Endometrial microvascular endothelial cells (primary cell): ENCODE measurements around the gene CLEC4M. TPM values are rescaled to one million over a fixed set of nuclear protein-coding genes. Genes with fewer than 3 reads are reported as not detected.
"Not testable (repeated sequence)": the region's sequence is repeated elsewhere in the genome, so short reads cannot be mapped to it uniquely, and the experiment has no call there.

Experiments
- in situ Hi-C: cut with HindIII; loops from 2 replicates; pipeline ENCODE4 v1.10.0; 2017; ENCODE audit warnings: low sequenced_read_pairs, low pct_unique_long_range_greater_than_20kb; ENCODE audit errors: inconsistent ontology term
- total RNA-seq: library from RNA; depleted of rRNA; stranded (reverse); fragments of >200 nt; gene quantifications from one replicate; pipeline ENCODE4 v1.2.3, GENCODE V29; 2015; ENCODE audit errors: inconsistent ontology term

Gene CLEC4M
- total RNA-seq, 1 donor from 2014 or later = not detected

DNA sequence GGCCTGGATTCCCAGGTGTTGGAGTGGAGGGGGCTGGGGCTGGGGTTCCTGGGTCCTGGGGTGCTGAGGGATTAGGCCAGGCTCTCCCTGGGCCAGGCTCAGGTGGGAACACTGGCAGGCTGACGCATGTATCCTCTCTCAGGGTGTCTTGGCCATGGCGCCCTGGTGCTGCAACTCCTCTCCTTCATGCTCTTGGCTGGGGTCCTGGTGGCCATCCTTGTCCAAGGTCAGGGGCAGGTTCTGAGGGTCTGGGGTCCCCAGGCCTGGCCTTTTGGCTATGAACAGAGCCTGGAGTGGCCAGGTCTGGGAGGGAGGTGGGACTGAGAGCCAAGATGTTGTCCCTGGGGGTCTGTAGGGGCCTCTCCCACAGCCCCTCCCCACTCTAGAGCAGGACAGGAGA is 2.0 kb downstream of the CLEC4M start:
- in situ Hi-C loops = not testable (repeated sequence)

DNA sequence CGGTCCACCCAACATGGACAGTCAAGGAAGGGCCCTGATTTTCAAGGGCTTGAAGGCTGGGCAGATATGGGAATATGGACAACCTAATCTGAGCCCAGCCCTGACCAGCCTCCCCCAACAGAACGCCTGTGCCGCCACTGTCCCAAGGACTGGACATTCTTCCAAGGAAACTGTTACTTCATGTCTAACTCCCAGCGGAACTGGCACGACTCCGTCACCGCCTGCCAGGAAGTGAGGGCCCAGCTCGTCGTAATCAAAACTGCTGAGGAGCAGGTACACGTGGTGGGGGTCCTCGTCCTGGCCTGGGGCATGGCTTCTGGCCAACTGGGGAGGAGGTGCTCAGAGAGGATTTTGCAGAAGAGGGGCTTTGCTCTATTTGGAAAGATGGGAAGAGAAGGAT is 3.5 kb downstream of the CLEC4M start:
- in situ Hi-C loops = no loop called here

DNA sequence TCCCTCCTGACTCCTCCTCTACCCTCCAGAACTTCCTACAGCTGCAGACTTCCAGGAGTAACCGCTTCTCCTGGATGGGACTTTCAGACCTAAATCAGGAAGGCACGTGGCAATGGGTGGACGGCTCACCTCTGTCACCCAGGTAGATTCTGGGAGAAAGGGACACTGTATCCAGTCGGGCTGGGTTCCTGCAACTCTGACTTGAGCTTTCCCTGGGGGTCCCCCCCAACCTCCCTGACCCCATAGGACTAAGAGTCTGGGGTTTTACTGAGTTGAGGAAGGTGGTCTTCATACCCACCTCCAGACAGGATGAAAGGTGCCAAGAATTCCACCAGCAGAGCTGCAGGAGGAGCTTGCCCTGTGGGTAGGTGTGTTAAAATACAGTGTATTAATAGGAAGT is 4.4 kb downstream of the CLEC4M start:
- in situ Hi-C loops = no loop called here

DNA sequence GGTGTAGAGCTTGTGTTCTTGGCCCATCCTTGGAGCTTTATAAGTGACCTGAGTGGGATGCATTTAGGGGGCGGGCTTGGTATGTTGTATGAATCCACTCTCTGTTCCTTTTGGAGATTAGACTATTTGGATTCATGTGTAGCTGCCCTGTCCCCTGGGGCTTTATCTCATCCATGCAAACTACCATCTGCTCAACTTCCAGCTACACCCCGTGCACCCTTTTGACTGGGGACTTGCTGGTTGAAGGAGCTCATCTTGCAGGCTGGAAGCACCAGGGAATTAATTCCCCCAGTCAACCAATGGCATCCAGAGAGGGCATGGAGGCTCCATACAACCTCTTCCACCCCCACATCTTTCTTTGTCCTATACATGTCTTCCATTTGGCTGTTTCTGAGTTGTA is 6.1 kb downstream of the CLEC4M start:
- in situ Hi-C loops = no loop called here

DNA sequence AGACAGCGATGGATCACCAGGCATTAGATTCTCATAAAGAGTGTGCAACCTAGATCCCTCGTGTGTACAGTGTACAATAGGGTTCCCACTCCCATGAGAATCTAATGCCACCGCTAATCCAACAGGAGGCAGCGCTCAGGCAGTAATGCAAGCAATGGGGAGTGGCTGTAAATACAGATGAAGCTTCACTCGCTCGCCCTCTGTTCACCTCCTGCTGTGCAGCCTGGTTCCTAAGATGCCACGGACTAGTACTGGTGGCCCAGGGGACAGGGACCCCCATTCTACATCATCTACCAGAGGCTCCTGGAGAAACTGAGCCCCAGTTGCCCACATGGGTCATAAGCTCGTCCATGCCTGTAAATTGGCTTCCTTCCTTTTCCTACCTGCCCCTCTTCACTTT is 8.0 kb downstream of the CLEC4M start:
- in situ Hi-C loops = no loop called here

DNA sequence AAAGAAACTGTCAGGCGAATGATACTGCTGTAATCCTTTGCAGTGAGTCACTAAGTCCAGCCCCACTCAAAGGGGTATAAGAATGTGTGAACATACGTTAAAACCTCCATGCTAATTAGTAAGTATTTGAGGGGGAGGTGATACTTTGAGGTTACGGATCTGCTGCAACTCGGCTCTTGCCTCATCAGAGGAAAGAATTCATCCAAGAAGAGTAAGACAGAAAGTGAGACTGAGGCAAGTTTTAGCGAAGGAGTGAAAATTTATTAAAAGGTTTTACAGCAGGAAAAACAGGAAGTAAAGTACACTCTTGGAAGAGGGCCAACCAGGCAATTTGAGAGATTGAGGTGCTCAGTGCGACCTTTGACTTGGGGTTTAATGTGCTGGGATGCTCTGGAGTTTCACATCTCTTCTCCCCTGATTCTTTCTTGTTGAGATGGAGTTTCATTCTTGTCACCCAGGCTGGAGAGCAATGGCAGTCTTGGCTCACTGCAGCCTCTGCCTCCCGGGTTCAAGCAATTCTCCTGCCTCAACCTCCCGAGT is 9.8 kb downstream of the CLEC4M start:
- in situ Hi-C loops = no loop called here

DNA sequence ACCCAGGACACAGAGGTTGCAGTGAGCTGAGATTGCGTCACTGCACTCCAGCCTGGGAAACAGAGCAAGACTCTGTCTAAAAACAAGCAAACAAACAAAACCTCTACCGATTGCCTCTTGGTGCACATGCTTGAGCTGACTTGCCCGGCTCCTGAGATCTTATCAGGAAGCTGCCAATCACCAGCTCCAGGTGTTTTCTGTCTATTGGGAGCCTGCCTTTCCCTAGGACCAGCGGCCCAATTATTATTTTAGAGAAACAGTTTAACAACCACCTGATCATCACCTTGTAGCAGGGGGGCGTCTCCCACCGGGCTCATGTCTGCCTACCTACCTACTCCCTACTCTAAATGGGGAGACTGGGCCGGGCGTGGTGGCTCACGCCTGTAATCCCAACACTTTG is 10.8 kb downstream of the CLEC4M start:
- in situ Hi-C loops = no loop called here

DNA sequence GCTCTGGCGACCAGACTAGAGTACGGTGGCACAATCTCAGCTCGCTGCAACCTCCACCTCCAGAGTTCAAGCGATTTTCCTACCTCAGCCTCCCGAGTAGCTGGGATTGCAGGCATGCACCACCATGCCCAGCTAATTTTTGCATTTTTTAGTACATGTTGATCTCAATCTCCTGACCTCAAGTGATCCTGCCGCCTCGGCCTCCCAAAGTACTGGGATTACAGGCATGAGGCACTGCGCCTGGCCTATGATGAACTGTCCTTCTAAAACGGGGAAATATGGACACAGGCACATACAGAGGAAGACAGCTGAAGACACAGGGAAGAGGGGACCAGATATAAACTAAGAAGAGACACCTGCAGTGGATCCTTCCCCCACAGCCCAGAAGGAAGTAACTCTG is 12.7 kb downstream of the CLEC4M start:
- in situ Hi-C loops = no loop called here

DNA sequence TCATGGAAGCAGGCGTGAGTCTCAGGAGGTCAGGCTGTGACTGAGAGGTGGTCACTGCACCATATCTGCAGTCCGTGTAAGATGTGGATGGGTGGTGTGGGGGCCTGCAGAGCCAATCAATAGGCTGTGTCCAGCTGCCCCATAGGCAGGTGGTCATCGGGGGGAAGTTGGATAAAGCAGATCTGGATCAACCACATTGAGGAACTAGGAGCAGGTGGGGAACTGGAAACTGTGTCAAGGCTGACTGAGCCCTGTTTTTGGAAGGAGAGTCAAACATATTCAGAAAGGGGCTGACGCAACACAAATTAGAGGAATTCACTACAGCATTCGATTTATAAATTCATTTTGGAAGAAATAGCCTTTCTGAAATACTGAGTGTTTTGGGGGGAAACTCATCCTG is 15.0 kb downstream of the CLEC4M start:
- in situ Hi-C loops = no loop called here

DNA sequence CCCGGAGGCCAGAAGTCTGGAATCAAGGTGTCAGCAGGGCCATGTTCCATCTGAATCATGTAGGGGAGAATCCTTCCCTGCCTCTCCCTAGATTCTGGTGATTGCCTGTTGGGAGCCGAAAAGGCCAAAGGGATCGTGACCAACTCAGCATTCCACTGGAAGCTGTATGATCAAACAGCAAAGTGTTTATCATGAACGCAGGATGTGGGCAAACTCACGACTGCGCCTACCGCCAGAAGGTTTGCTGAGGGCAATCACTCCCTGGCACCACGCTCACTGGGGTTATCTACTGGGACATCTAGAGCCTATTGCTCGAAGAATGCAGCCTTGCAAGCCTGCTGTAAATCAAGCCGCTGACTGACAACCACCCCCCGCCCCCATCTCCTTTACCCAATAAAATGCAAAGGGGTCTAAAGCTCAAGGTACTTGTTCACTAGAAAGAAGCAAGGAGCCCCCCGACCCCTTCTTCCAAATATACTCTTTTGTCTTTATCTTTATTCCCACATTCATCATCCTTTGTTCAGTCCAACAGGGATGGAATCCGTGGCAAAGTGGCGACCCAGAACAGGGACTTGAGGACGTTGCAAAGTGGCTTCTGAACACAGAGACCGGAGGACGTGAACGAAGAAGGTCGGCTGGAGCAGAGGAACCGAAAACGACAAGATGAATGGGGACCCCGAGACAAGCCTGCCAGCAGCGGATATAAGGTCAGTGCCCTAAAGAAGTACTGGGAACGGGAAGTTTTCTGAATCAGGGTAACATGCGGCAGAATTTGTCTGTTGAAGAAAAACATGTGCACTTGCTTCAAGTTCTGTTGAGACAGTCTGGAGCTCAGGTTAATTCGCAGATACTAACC is 16.8 kb downstream of the CLEC4M start:
- in situ Hi-C loops = no loop called here

DNA sequence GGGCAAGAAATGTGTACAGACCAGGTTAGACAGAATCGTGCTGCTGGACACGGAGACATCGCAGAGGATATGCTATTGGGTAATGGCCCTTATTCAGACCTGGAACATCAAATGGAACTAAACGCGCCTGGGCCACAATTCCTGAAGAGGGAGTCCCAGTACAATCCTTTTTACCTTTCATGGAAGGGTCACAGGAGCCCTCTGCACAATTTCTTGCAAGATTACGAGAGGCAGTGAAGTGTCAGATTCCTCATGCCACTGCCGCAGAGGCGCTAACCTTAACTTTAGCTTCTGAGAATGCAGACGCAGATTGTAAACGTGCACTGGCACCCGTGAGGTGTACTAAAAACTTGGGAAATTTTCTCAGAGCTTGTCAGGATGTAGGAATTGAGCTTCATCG is 18.1 kb downstream of the CLEC4M start:
- in situ Hi-C loops = no loop called here

DNA sequence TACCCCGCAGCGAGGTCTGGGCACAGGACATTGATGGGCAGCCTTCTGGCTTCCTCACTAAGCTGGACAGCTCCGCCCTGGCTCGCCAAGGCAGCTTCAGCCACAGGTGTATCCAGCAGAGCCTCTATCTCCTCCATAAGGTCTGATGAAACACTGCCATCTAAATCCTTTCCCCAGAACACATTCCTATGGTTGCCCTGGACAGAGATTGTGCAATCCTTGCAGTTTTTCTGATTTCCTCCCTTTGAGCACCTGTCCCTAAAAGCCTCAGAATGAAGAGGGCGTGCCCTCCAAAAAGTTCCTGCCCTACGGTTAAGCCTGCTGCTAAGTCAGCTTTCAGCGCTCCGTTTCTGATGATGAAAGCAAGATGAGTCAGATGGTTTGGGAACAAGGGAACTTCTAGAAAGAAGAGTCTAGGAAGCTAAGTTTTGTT is 21.0 kb downstream of the CLEC4M start:
- in situ Hi-C loops = no loop called here

DNA sequence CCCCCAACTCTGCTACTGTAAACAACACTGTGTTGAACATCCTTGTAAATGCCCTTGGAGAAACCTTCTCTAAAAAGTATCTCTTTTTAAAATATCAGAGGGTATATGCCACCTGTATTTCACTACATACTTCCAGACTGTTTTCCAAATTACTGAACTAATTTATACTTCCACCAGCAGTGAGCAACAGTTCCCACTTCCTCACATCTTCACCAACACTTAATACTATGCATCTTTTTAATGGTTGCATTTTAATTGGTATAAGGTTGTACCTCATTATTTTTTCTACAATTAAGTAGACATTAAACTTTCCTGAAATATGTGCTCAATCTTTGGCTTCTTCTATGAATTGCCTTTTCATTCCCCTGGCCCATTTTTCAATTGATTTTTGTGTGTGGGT is 21.8 kb downstream of the CLEC4M start:
- in situ Hi-C loops = no loop called here

DNA sequence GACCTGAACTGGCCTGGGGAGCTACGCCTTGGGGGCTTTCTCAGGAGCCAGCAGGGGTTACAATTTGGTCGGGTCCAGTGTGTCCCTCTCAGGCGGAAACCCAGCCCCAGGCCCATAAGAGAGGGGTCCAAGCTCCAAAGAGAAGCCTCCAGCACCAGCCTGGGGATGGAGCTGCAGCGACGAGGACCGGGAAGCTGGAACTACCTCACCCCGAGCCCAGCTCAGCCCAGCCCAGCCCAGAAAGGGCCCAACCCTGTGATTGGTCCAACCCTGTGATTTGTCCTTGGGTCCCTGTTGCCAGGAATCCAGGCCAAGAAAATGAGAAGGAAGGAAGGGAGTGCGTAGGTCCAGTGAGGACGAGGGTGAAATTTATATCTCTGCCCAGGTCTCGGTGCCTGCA is 24.1 kb downstream of the CLEC4M start:
- in situ Hi-C loops = no loop called here

DNA sequence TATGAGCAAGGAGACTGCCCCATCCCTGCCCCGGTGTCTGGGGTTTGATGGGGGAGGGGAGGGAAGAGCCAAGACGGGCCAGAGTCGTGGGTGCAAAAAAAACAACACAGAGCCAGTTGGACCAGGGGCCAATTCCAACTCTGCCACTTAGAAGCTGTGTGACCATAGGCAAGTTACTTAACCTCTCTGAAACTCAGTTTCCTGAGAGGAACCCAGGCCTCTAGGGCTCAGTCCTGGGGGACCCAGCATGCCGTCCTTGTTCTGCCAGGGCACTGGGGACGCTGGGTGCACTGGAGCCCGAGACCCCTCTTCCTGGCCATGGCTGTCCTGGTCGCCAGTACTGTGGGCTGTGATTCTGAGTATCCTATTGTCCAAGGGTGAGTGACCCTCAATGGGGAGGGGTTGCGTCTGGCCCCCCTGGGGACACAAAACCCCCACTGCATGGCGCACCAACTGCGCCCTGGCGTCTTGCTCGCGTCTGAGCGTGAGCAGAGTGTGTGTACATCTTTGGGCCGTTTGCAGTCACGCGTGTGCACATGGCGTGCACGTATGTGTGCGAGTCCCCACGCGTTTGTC is 24.6 kb downstream of the CLEC4M start:
- in situ Hi-C loops = no loop called here

DNA sequence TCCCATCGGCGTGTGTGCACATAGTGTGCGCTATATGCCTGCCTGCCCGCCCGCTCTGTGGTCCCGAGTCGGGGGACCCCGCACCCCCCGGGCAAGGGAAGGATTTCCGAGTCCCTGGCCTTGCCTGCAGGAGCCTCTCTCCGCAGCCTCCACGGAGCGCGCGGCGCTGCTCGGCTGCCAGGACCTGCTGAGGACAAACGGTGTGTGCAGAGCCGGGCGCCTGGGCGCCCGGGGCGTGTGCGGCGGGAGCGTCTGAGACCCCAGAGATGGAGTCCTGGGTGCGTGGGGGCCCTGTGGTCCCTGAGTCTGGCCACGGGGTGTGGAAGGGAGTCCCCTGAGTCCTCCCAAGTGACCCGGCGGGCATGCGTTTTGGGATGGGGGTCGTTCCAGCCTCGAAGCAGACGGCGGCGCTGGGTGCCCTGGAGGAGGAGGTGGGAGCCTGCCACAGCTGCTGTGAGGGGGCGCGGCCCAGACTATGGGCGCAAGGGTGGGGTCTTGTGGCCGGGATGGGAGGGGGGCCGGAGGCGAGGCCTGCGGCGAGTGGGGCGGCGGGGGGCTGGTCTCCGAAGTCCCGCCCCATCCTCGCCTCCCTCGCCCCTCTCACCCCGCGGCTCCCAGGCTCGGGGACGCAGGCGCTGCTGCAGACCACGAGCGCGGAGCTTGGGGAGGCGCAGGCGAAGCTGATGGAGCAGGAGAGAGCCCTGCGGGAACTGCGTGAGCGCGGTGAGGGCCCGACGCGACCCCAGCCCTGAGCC is 25.3 kb downstream of the CLEC4M start:
- in situ Hi-C loops = no loop called here

DNA sequence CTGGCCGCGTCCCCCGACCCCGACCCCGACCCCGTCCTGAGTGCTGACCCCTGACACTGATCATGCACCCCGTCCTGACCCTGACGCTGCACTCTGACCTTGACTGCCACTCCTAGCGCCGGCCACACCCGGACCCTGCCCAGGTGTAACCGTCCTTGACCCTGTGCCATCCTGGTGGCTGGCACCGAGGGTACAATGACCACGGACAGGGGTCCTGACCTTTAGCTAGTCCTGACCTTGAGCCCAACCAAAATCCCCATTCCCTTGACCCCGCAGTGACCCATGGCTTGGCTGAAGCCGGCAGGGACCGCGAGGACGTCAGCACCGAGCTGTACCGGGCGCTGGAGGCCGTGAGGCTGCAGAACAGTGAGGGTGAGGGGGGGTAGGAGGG is 25.9 kb downstream of the CLEC4M start:
- in situ Hi-C loops = no loop called here

DNA sequence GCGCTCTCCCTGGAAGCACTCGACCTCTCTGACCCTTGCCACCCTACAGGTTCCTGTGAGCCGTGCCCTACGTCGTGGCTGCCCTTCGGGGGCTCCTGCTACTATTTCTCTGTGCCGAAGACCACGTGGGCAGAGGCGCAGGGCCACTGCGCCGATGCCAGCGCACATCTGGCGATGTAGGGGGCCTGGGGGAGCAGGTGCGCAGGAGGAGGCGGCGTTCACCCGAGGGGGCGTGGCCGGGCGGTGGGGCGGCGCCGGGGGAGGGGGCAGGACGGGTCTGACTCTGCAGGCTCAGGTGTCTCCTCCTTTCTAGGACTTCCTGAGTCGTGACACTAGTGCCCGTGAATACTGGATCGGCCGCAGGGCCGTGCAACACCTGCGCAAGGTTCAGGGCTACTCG is 26.4 kb downstream of the CLEC4M start:
- in situ Hi-C loops = no loop called here

DNA sequence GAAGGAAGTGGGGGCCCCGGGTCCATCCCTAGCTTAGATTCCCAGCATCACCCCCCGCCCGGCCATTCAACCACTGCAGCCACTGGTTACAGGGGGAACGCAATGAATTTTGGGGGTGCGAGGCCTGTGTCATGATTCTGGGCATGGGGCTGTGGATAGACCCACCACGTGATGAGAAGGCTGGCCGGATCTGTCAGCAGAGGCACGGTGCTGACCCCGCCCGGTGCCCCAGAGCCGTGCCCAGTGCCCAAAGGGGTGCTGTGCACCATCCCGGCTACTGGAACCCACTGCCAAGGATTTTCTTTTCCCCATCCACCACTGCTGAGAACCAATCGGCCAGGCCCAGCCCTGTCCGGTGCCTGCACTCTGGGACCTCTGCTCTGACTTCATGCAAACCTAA is 27.4 kb downstream of the CLEC4M start:
- in situ Hi-C loops = no loop called here

DNA sequence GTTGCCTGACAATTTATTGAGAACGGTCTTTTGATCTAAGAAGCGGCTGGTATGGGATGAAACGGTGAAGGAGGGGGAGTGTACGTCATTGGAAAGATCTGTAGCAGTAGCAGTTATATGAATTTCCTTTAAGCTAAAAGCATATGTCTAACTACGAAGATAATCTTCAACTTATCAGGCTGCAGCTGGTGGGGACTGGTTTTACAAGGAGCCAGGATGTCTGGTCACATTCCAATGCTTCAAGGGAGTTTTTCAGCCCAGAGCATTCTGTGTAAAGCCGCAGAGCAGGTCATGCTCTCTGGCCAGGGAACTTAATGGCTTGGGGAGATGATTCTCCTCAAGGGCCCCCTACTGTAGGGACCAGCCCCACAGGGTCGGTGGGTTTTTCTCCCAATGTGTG is 29.2 kb downstream of the CLEC4M start:
- in situ Hi-C loops = no loop called here
